SIG-M5 treated with dmso at 0.1 percent for 504 hours (cell line): ENCODE data around the gene TRIM75.
A peak's percentile ranks its signal among the peaks of the same experiment; 100 is the strongest.
"Not testable (repeated sequence)": the region's sequence is repeated elsewhere in the genome, so short reads cannot be mapped to it uniquely, and the experiment has no call there.

Experiments
- DNase-seq: peaks from one replicate; lab custom pipeline; 2025; ENCODE audit not compliant: unreplicated experiment; lab: John Stamatoyannopoulos, UW

TRIM75 gene

DNA sequence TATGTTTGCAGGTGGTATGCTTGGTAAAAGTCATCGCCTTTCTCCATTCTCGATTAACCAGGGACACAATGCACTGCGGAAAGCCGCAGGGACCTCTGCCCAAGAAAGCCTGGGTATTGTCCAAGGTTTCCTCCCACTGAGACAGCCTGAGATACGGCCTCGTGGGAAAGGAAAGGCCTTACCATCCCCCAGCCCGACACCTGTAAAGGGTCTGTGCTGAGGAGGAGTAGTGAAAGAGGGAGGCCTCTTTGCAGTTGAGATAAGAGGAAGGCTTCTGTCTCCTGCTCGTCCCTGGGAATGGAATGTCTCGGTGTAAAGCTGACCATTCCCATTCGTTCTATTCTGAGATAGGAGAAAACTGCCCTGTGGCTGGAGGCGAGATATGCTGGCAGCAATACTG is 19.7 kb downstream of the TRIM75 start:
- not testable (repeated sequence) for DNase-seq

DNA sequence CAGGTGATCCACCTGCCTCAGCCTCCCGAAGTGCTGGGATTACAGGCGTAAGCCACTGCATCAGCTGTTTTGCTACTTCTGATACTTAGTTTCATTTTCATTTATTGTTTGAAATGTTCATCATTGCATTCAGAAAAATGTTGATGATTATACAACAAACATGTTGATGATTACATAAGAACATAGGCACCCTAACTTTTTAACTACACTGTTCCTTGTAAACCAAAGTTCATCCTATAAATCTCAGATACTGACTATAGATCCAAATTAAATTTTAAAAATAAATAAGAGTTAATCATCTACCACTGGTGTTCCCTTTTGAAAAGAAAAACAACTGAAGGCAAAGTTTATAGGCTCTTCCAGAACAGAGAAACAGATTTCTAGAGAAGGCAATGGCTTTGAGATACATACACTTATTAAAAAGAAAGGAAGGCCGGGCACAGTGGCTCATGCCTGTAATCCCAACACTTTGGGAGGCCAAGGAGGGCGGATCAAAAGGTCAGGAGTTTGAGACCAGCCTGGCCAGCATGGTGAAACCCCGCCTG is 23.4 kb downstream of the TRIM75 start:
- no peak for DNase-seq

DNA sequence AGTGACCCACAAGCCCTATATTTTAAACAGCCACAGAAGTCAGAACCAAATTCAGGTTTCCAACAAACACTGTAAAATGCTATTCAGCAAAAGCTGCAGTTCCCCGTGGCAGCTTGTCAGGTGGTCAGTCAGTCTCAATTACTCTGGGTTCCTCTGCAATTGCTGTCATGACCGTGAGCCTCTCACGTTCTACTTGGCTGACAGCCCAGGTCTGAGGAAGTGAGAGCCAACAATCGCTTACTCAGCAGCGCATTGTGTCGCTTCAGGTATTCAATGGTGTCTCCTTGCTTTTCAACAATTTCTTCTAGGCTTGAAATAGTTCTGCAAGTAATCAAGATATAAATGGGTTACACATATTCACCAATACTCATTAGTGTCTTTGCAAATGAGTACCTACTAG is 25.8 kb downstream of the TRIM75 start:
- no peak for DNase-seq

DNA sequence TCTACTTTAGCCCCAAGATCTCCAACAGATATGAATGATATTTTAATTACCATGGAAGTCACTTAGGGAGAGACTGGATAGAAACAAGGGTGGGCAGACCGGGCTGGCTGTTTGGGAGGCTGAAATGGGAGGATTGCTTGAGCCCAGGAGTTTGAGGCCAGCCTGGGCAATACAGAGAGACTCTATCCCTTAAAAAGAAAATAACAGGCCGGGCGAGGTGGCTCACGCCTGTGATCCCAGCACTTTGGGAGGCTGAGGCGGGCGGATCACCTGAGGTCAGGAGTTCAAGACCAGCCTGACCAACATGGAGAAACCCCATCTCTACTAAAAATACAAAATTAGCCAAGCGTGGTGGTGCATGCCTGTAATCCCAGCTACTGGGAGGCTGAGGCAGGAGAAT is 31.1 kb downstream of the TRIM75 start:
- not testable (repeated sequence) for DNase-seq

DNA sequence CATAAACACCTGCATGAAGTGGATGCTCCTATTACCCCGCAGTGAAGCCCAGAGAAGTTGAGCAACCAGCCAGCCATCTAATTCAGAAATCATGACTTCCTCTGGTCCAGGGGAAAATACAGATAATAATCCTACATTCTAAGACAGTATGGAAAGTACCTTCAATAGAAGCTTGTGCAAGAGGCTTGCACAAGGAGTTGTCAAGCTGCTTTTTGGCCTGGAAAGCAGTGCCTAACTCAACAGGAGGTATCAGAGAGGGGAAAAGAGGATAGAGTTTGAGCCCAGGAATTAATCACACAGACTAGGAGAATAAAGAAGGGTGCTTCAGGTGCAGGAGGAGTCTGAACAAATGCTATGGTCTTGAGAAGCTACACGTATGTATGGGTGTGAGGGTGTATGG is 32.3 kb downstream of the TRIM75 start:
- DNase-seq = no peak

DNA sequence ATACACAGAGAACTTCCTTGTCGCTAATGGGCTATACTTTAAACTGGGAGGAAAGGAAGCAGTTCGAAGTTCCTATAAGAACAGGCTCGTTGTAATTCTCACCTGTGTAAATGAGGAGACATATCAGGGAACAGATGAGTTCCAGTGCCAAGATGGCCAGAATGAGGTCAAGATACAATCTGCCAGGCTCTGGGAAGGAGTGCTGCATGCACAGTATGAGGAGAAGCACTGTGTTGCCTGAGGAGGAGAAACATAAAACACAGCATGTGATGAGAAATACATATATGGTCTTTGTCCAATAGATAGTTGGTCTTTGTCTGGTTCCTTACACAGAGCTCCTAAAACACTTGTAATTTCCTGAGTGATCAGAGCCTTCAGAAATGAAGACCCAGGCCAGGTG is 34.7 kb downstream of the TRIM75 start:
- no peak for DNase-seq

DNA sequence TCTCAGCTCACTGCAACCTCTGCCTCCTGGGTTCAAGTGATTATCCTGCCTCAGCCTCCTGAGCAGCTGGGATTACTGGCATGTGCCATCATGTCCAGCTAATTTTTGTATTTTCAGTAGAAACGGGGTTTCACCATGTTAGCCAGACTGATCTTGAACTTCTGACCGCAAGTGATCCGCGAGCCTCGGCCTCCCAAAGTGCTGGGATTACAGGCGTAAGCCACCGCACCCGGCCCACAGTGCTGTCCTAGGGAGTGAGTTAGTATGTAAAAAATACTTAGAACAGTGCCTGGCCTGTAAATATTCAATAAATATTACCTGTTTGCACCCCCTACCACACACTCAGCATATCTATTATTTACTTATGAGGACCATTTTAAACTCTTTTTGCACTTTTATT is 38.5 kb downstream of the TRIM75 start:
- not testable (repeated sequence) for DNase-seq

DNA sequence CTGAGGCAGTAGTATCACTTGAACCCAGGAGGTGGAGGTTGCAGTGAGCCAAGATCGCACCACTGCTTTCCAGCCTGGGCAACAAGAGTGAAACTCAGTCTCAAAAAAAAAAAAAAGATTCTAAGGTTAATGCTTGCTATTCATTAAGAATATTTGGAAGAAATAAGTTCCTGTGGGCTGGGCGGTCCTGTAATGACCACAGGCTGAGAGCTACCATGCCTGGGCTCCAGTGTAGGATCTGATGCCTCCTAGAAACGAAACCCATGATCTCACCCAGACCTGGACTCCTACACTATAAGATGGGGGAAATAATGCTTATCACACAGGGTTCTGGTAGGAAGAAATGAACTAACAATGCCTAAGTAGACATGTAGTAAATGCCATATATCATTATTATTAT is 41.2 kb downstream of the TRIM75 start:
- DNase-seq = no peak

DNA sequence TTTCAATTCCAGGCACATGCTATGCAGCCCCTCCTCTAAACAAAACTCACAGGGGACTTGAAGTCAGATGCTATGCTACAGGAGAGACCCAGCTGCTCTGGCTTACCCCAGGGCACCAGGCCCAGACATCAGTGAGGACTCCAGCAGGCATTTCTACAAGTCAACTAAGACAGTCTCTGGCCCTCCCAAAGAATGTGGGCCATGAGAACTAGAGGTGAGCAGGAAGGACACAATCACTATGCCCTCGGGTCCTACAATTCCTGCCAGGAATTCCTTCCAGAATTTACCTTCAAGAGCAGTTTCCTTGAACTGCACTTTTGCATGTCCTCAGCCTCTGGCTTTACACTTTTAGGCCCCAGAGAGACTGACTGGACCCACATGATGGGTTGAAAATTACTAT is 41.6 kb downstream of the TRIM75 start:
- DNase-seq = no peak

DNA sequence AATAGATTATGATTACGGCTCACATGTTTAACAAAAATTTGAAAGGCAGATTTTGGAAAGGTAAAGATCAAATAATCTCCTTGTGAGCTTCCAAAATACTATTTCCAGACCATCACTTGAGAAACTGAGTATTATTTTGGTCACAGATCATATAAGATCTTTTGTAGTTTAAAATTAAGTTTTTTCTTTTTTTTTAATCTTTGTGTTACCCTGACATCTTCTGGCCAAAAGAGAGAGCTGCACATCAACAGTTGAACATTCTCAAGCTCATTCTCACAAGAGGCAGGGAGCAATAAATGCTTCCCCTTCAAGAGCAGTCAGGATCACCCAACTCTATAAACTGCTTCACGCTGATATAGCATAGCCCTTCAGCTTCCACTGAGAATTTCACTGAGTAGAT is 43.1 kb downstream of the TRIM75 start:
- DNase-seq = peak; percentile 16

DNA sequence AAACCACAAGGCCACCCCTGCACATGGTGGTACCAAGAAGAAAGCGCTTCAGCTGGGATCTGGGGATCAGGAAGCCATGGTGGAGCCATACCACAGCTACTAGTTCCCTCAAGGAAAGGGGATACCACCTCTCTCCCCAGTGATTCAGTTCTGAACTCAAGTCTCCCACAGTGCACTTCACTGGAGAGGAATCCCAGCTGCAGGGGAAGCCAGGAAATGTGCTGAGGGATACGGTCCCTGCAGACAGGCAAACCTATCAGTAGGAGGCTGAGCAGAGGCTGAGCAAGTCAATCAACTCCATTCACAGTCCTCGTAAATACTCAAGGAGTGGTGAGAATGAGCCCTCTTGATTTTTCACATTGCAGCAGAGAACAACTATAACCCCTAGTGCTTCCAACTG is 48.0 kb downstream of the TRIM75 start:
- DNase-seq = no peak

DNA sequence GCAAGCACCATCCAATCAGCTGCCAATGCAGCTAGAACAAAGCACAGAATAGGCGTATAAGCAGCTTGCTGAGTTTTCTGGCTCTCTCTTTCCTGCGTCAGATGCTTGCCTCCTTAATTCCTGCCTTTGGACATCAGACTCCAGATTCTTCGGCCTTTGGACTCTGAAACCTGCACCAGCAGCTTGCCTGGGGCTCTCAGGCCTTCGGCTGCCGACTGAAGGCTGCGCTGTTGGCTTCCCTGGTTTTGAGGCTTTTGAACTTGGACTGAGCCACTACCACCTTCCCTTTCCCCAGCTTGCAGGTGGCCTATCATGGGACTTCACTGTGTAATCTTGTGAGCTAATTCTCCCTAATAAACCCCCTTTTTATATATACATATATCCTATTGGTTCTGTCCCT is 52.9 kb downstream of the TRIM75 start:
- DNase-seq = no peak
